HEK293T (cell line): ENCODE measurements around the gene HDLBP.
A peak's percentile ranks its signal among the peaks of the same experiment; 100 is the strongest.

ENCODE experiments used
- CTCF ChIA-PET: fragments of 350-600 bp; formaldehyde crosslinking; extraction: SDS; loops from one replicate; lab custom pipeline; 2021; ENCODE audit warnings: antibody characterized with exemption, inconsistent platforms; lab: Yijun Ruan, JAX
- POLR2A ChIA-PET: fragments of 350-600 bp; formaldehyde crosslinking; extraction: SDS; loops from one replicate; lab custom pipeline; 2020; ENCODE audit warnings: antibody characterized with exemption, inconsistent platforms; lab: Yijun Ruan, JAX
- DNase-seq: peaks from one replicate; pipeline ENCODE4 v3.0.0; 2012; ENCODE audit warnings: mixed read lengths; ENCODE audit errors: extremely low spot score
- ARNT ChIP-seq: fragments of 450-650 bp; IDR thresholded peaks from 2 replicates; pipeline ENCODE4 v1.6.1; 2017; ENCODE audit warnings: mild to moderate bottlenecking
- BHLHE40 ChIP-seq: fragments of 450-650 bp; IDR thresholded peaks from 2 replicates; pipeline ENCODE4 v1.6.1; 2016; ENCODE audit warnings: mild to moderate bottlenecking, moderate library complexity, borderline replicate concordance
- CTBP1 ChIP-seq: fragments of 450-650 bp; IDR thresholded peaks from 2 replicates; pipeline ENCODE4 v1.6.1; 2016; ENCODE audit warnings: borderline replicate concordance
- ELF4 ChIP-seq: fragments of 450-650 bp; IDR thresholded peaks from 2 replicates; pipeline ENCODE4 v1.6.1; 2017; ENCODE audit warnings: antibody characterized with exemption
- FOXA1 ChIP-seq: fragments of 450-650 bp; IDR thresholded peaks from 2 replicates; pipeline ENCODE4 v1.6.1; 2016; ENCODE audit warnings: mild to moderate bottlenecking
- FOXK2 ChIP-seq: fragments of 450-650 bp; IDR thresholded peaks from 2 replicates; pipeline ENCODE4 v1.6.1; 2016; ENCODE audit warnings: mild to moderate bottlenecking
- FOXM1 ChIP-seq: fragments of 450-650 bp; IDR thresholded peaks from 2 replicates; pipeline ENCODE4 v1.6.1; 2017; ENCODE audit warnings: mild to moderate bottlenecking, borderline replicate concordance
- HDGF ChIP-seq: fragments of 450-650 bp; IDR thresholded peaks from 2 replicates; pipeline ENCODE4 v1.6.1; 2017; ENCODE audit warnings: antibody characterized with exemption, borderline replicate concordance
- L3MBTL2 ChIP-seq: fragments of 450-650 bp; conservative IDR thresholded peaks from 2 replicates; pipeline ENCODE4 v1.6.1; 2016; ENCODE audit warnings: mild to moderate bottlenecking
- LEF1 ChIP-seq: fragments of 450-650 bp; IDR thresholded peaks from 2 replicates; pipeline ENCODE4 v1.6.1; 2017; ENCODE audit warnings: mild to moderate bottlenecking, borderline replicate concordance
- NFRKB ChIP-seq: fragments of 450-650 bp; IDR thresholded peaks from 2 replicates; pipeline ENCODE4 v1.6.1; 2016; ENCODE audit warnings: mild to moderate bottlenecking, moderate library complexity
- SP1 ChIP-seq: fragments of 450-650 bp; IDR thresholded peaks from 2 replicates; pipeline ENCODE4 v1.6.1; 2017
- SUZ12 ChIP-seq: fragments of 450-650 bp; IDR thresholded peaks from 2 replicates; pipeline ENCODE4 v1.6.1; 2016; ENCODE audit warnings: mild to moderate bottlenecking
- TARDBP ChIP-seq: fragments of 450-650 bp; IDR thresholded peaks from 2 replicates; pipeline ENCODE4 v1.6.1; 2016
- ZNF384 ChIP-seq: fragments of 450-650 bp; IDR thresholded peaks from 2 replicates; pipeline ENCODE4 v1.6.1; 2016
- TF ChIP-seq, protein P1 (sequence below): fragments of 450-650 bp; IDR thresholded peaks from 2 replicates; pipeline ENCODE4 v1.6.1; 2016

HDLBP gene, protein sequence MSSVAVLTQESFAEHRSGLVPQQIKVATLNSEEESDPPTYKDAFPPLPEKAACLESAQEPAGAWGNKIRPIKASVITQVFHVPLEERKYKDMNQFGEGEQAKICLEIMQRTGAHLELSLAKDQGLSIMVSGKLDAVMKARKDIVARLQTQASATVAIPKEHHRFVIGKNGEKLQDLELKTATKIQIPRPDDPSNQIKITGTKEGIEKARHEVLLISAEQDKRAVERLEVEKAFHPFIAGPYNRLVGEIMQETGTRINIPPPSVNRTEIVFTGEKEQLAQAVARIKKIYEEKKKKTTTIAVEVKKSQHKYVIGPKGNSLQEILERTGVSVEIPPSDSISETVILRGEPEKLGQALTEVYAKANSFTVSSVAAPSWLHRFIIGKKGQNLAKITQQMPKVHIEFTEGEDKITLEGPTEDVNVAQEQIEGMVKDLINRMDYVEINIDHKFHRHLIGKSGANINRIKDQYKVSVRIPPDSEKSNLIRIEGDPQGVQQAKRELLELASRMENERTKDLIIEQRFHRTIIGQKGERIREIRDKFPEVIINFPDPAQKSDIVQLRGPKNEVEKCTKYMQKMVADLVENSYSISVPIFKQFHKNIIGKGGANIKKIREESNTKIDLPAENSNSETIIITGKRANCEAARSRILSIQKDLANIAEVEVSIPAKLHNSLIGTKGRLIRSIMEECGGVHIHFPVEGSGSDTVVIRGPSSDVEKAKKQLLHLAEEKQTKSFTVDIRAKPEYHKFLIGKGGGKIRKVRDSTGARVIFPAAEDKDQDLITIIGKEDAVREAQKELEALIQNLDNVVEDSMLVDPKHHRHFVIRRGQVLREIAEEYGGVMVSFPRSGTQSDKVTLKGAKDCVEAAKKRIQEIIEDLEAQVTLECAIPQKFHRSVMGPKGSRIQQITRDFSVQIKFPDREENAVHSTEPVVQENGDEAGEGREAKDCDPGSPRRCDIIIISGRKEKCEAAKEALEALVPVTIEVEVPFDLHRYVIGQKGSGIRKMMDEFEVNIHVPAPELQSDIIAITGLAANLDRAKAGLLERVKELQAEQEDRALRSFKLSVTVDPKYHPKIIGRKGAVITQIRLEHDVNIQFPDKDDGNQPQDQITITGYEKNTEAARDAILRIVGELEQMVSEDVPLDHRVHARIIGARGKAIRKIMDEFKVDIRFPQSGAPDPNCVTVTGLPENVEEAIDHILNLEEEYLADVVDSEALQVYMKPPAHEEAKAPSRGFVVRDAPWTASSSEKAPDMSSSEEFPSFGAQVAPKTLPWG (N-terminal part only)

DNA sequence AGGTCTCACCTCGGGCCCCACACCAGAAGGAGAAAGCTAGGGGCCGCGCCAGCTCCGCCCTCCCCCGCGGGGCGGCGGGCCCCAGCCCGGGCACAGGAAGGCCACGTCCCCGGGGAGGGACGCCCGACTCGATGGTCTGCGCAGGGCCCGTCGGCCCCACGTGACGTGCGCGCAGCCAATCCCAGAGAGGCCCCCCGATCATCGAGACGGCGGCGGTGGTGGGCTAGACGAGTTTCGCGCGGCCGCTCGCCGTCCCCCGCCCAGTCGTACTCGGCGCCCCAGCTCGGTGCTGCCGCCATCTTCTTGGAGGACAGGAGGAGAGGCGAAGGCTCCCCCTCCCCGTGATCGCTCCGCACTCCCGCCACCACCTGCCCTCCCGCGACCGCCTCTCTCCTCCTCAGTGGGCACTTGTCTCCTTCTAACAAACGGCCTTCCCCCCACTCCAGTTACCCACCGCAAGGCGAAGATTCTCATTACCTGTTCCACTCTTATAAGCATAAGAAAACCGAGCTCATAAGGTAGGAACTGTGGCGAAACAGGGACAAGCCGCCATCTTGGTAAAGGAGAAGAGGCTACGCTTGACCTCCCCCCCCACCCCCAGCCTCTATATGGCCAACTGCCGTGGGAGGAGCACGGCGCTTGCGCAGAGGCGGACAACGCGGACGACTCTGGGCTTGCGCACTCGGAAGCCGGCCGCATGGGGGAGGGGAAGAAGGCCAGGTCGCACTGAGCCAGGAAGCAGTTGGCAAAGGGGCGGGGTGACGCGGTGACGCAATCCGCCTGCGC is at the start of gene HDLBP:
HDLBP (minus strand) TSS at position 580 of the 786 bp plus-strand sequence. CDS start 48,803 bp downstream, outside the sequence.
- CTCF ChIA-PET, result interaction anchor here (0.6 kb wide), 1 partner anchor 50 kb away, joined by 3 read pairs; no protein-coding TSS in a partner anchor
- TF ChIP-seq L3MBTL2 (peak; percentile 62), ELF4 (peak; percentile 44; the same call in 1 of the 2 replicates), NFRKB (peak; percentile 87), HDGF (no peak), SUZ12 (no peak)
- DNase-seq, result peak; percentile 94
- POLR2A ChIA-PET, result interaction anchor here (0.8 to 2.3 kb wide), 17 partner anchors 9 to 343 kb away, joined by 3 to 23 read pairs (median 4); no protein-coding TSS in a partner anchor

DNA sequence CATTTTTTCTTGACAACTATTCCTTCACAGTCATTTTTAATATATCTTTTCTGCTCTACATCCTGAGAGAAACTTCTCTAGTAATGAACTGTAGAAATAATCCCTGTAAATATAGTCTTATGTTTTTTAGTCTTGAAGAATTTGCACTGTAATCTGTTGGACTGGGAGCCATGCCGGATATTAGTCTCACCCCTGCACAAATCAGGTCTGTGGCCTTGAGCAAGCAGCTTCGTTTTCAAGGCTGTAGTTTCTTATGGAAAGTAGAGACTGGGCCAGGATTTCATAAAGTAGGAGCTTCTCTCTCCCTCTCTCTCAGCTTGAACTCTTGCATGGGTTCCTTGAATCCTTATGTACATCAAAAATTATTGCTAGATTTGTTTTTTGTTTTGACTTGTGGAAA is 49.3 kb upstream of the HDLBP start:
- DNase-seq, result no peak
- ChIA-PET CTCF (no interaction called here), POLR2A (no interaction called here)
- TF ChIP-seq HDGF (no peak), NFRKB (no peak), LEF1 (no peak), FOXM1 (no peak), BHLHE40 (no peak), FOXA1 (no peak), ZNF384 (no peak)
- TF ChIP-seq, protein P1, sequence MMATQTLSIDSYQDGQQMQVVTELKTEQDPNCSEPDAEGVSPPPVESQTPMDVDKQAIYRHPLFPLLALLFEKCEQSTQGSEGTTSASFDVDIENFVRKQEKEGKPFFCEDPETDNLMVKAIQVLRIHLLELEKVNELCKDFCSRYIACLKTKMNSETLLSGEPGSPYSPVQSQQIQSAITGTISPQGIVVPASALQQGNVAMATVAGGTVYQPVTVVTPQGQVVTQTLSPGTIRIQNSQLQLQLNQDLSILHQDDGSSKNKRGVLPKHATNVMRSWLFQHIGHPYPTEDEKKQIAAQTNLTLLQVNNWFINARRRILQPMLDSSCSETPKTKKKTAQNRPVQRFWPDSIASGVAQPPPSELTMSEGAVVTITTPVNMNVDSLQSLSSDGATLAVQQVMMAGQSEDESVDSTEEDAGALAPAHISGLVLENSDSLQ, result no peak

DNA sequence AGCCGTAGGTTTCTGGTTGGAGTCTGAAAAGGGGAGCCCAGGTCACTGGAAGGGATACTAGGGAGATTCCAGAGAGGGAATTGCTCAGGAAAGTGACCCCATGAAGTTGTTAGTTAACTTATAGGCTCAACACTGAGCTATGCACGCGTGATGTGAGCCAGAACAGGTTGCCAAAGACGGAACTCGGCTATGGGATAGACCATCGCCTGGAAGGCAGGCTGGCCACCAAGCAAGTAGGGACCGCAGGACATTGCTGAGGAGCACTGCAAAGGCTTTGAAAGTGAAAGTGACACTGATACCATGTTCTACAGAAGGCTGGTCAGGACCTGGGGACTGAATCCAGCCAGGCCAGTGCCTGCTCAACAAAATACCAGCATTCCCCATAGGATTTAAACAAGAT is 48.0 kb upstream of the HDLBP start:
- ChIA-PET POLR2A (no interaction called here), CTCF (no interaction called here)
- DNase-seq, result no peak
- TF ChIP-seq ELF4 (no peak), TARDBP (no peak), FOXA1 (no peak), FOXK2 (no peak), HDGF (no peak), FOXM1 (no peak), SUZ12 (no peak), ARNT (no peak), SP1 (no peak), NFRKB (no peak), L3MBTL2 (no peak), BHLHE40 (no peak), LEF1 (no peak), CTBP1 (no peak)
- TF ChIP-seq, protein P1, result no peak

DNA sequence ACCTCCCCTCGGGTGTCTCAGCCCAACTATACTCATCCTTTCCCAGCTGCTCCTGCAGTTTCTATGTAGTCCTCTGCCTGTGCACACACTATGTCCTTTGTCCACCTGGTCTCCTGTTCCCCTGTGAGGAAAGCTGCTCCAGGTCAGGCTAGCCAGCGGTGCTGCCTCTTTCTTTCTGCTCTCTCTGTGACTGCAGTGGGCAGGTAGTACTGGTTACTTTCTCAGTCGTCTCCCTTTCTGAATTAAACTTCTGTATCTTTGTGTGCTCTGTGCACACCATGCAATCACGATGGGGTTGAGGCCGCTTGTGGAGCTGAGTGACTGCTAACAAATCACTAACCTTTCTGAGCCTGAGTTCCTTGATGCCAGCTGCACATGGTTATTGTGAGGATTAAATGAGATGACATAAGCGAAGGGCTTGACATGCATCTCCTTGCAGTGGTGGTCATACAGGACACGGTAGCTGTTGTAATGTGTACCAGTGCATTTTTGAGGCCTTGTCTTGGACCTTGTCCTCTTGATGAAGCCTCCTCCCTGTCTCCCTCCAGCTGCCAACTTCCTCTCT is 44.1 kb upstream of the HDLBP start:
- no peak for DNase-seq
- TF ChIP-seq SP1, result no peak
- no peak for TF ChIP-seq L3MBTL2
- TF ChIP-seq CTBP1, result no peak
- TF ChIP-seq, protein P1, result no peak
- no peak for TF ChIP-seq ELF4
- no peak for TF ChIP-seq ARNT
- no peak for TF ChIP-seq BHLHE40
- TF ChIP-seq HDGF, result no peak
- TF ChIP-seq TARDBP, result no peak
- TF ChIP-seq FOXM1, result no peak
- no peak for TF ChIP-seq FOXA1
- TF ChIP-seq LEF1, result no peak
- POLR2A ChIA-PET, result interaction anchor here (1.3 kb wide), 1 partner anchor 43 kb away, joined by 3 read pairs; the partner anchor contains the start of gene SEPTIN2
- CTCF ChIA-PET, result no interaction called here

DNA sequence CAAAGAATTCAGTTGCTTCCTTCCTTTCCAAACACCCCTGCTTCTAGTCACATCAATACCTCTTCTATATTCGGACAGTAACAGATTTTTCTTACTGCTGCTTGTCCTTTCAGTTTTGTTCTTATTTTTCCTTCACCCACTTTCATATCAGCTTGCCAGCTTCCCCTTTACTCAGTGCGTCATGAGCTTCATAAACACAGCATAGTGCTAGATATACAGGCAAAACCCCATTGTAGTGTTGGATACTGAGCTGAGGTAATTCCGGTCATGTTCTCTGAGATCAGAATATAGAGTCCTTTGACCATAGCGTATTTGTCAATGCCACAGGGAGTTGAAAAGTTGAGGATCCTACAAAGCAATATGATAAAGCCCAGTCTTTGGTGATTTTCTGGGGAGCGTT is 43.0 kb upstream of the HDLBP start:
- no peak for TF ChIP-seq CTBP1
- no peak for DNase-seq
- ChIA-PET POLR2A (interaction anchor here (1.1 kb wide), 1 partner anchor 133 kb away, joined by 3 read pairs; no protein-coding TSS in a partner anchor), CTCF (no interaction called here)
